ENCODE measurements around the gene MED27. TPM values are rescaled to one million over a fixed set of nuclear protein-coding genes. Genes with fewer than 3 reads are reported as not detected.

MED27 gene
- total RNA-seq, 1 donor from 2014 or later, result 25.1 TPM

DNA sequence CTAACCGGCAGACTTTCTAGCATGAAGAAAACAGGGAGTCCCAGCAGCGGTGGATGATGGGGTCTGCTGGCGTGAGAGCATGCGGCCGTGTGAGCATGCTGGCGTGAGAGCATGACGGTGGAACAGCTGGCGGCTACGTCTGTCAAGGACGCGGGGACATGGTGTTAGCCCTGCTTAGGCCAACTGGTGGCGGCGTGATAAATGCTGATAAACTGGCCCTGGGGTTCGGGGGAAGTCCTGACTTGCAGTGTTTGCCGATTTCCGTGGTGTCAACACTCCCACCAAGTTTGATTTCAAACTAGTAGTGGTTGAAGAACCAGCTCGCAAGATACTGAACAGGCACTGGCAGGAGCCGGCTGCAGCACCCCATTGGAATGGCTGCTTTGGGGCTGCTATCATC, 217.4 kb downstream of the MED27 start:
- Mint-ChIP-seq H3K9me3 (ENCODE audit: low read depth) (no peaks in the 10 kb centered on the region), H3K27ac (no peak overlapping the region)
- TF ChIP-seq CTCF (IDR thresholded peaks at IDR 0.05; ENCODE audit: unreplicated experiment), result no peak

DNA sequence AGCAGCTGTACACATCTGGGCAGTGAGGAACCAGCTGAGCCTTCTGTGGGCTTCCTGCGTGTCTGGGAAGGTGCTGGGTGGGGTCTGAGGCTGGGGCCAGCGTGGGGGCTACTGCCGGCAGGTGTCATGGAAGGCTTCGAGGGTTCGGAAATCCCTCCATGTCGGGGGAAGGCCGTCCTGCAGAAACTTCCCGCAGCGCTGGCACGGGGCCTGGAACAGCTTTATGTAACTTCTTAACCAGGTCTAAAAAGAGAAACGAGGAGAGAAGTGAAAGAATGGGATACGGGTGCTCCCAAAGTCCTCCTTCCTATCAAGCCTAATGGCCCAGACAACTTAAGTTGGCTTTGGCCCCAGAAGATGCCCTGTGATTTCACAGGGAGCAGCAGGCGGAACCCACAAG, 219.2 kb downstream of the MED27 start:
- no peak for DNase-seq (ENCODE audit: low spot score, unreplicated experiment)
- H3K36me3 Mint-ChIP-seq (ENCODE audit: insufficient read depth), result peaks cover 12% of the 10 kb centered on the region
- H3K4me3 Mint-ChIP-seq (ENCODE audit: low read depth), result no peak overlapping the region
- H3K27ac Mint-ChIP-seq, result no peak overlapping the region
- TF ChIP-seq CTCF (IDR thresholded peaks at IDR 0.05; ENCODE audit: unreplicated experiment), result no peak
- H3K4me1 Mint-ChIP-seq (ENCODE audit: low read depth), result no peaks in the 10 kb centered on the region
- H3K9me3 Mint-ChIP-seq (ENCODE audit: low read depth), result no peaks in the 10 kb centered on the region
- H3K27me3 Mint-ChIP-seq, result no peaks in the 10 kb centered on the region

More for the DNA sequence above, 217.4 kb downstream of the MED27 start:
- Mint-ChIP-seq H3K4me1 (ENCODE audit: low read depth) (no peaks in the 10 kb centered on the region), H3K36me3 (ENCODE audit: insufficient read depth) (peaks cover 14% of the 10 kb centered on the region), H3K27me3 (no peaks in the 10 kb centered on the region), H3K4me3 (ENCODE audit: low read depth) (no peak overlapping the region)
- no peak for DNase-seq (ENCODE audit: low spot score, unreplicated experiment)

GRCh38 chr9:131858147-131858546, 221.5 kb downstream of the MED27 start:
- no peak for TF ChIP-seq CTCF (IDR thresholded peaks at IDR 0.05; ENCODE audit: unreplicated experiment)
- peaks cover 11% of the 10 kb centered on the region for H3K27me3 Mint-ChIP-seq
- no peak for DNase-seq (ENCODE audit: low spot score, unreplicated experiment)
- H3K9me3 Mint-ChIP-seq (ENCODE audit: low read depth), result no peaks in the 10 kb centered on the region
- H3K4me1 Mint-ChIP-seq (ENCODE audit: low read depth), result no peaks in the 10 kb centered on the region
- peaks cover 12% of the 10 kb centered on the region for H3K36me3 Mint-ChIP-seq (ENCODE audit: insufficient read depth)
- no peak overlapping the region for H3K4me3 Mint-ChIP-seq (ENCODE audit: low read depth)
- H3K27ac Mint-ChIP-seq, result no peak overlapping the region

DNA sequence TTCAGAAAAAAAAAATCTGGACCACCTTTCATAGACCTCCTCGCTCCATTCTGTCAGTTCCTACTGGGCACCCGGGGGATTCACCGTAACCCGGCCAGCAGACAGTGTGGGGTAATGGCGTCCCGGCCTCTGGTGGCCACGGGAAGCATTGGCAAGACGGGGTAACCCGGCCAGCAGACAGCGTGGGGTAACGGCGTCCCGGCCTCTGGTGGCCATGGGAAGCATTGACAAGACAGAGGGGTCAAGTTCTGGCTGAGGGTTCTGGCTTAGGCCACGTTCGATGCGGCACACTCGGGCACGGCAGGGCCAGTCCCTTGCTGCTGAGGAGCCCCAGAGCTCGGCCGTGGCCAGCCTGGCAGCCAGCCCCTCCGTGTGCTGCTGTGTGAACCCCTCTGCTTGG, 223.6 kb downstream of the MED27 start:
- peaks cover 5% of the 10 kb centered on the region for H3K36me3 Mint-ChIP-seq (ENCODE audit: insufficient read depth)
- H3K9me3 Mint-ChIP-seq (ENCODE audit: low read depth), result no peaks in the 10 kb centered on the region
- no peak for DNase-seq (ENCODE audit: low spot score, unreplicated experiment)
- no peaks in the 10 kb centered on the region for H3K4me1 Mint-ChIP-seq (ENCODE audit: low read depth)
- peak; percentile 37 for TF ChIP-seq CTCF (IDR thresholded peaks at IDR 0.05; ENCODE audit: unreplicated experiment)
- no peak overlapping the region for H3K4me3 Mint-ChIP-seq (ENCODE audit: low read depth)
- peaks cover 14% of the 10 kb centered on the region for H3K27me3 Mint-ChIP-seq
- H3K27ac Mint-ChIP-seq, result no peak overlapping the region

GRCh38 chr9:131854896-131855613, 224.6 kb downstream of the MED27 start:
- no peaks in the 10 kb centered on the region for H3K4me1 Mint-ChIP-seq (ENCODE audit: low read depth)
- peaks cover 1% of the 10 kb centered on the region for H3K36me3 Mint-ChIP-seq (ENCODE audit: insufficient read depth)
- no peak for DNase-seq (ENCODE audit: low spot score, unreplicated experiment)
- H3K4me3 Mint-ChIP-seq (ENCODE audit: low read depth), result no peak overlapping the region
- no peak for TF ChIP-seq CTCF (IDR thresholded peaks at IDR 0.05; ENCODE audit: unreplicated experiment)
- peaks cover 14% of the 10 kb centered on the region for H3K27me3 Mint-ChIP-seq
- H3K9me3 Mint-ChIP-seq (ENCODE audit: low read depth), result no peaks in the 10 kb centered on the region
- no peak overlapping the region for H3K27ac Mint-ChIP-seq

Data from progenitor cell of endocrine pancreas (in vitro differentiated cells).